Type B pancreatic cell (in vitro differentiated cells): Measurements from ENCODE around the gene FAF1. TPM values are rescaled to one million over a fixed set of nuclear protein-coding genes. Genes with fewer than 3 reads are reported as not detected.
"Not testable (repeated sequence)": the region's sequence is repeated elsewhere in the genome, so short reads cannot be mapped to it uniquely, and the experiment has no call there.

Source experiments
- DNase-seq: peaks from one replicate; pipeline ENCODE4 v3.0.0; 2021; ENCODE audit warnings: mixed read lengths; ENCODE audit not compliant: unreplicated experiment; ENCODE audit errors: extremely low spot score
- H3K27ac Mint-ChIP-seq: 2 replicates; pipeline ENCODE4 v1.8.0; 2021; ENCODE audit warnings: mild to moderate bottlenecking, mixed read lengths
- H3K27me3 Mint-ChIP-seq: 2 replicates; pipeline ENCODE4 v1.8.0; 2021; ENCODE audit warnings: mixed read lengths
- H3K36me3 Mint-ChIP-seq: 2 replicates; pipeline ENCODE4 v1.8.0; 2021; ENCODE audit warnings: mixed read lengths
- H3K4me1 Mint-ChIP-seq: one replicate; pipeline ENCODE4 v1.8.0; 2021; ENCODE audit warnings: mixed read lengths; ENCODE audit not compliant: unreplicated experiment
- H3K4me3 Mint-ChIP-seq: 2 replicates; pipeline ENCODE4 v1.8.0; 2021; ENCODE audit warnings: mild to moderate bottlenecking, mixed read lengths
- H3K9me3 Mint-ChIP-seq: 2 replicates; pipeline ENCODE4 v1.8.0; 2021; ENCODE audit warnings: mixed read lengths
- total RNA-seq: library from RNA; stranded (reverse); gene quantifications from 2 replicates; pipeline ENCODE4 v1.2.1, GENCODE V29; 2021; ENCODE audit warnings: low replicate concordance
- TF ChIP-seq, protein P1 (sequence below): fragments of 200-600 bp; sonication (generic); conservative IDR thresholded peaks from 2 replicates; pipeline ENCODE4 v1.5.0; 2021; ENCODE audit warnings: antibody characterized with exemption, mild to moderate bottlenecking

Gene FAF1
- total RNA-seq, 1 donor from 2014 or later = 49.9 TPM

DNA sequence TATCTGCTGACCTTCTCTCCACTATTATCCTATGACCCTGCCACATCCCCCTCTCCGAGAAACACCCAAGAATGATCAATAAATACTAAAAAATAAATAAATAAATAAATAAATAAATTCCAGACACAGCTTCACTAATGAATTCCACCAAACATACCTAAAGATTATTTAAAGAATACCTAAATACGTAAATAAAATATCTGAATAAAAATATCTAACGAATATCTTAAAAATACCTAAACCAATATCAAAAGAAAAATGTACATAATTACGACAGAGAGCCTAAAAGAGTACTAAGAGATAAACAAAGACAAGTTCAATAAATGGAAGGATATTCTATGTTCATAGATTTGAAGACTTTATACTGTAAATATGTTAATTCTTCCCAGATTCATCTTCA is 132.5 kb downstream of the FAF1 start:
- H3K27me3 Mint-ChIP-seq = no peaks in the 10 kb centered on the region
- TF ChIP-seq, protein P1, sequence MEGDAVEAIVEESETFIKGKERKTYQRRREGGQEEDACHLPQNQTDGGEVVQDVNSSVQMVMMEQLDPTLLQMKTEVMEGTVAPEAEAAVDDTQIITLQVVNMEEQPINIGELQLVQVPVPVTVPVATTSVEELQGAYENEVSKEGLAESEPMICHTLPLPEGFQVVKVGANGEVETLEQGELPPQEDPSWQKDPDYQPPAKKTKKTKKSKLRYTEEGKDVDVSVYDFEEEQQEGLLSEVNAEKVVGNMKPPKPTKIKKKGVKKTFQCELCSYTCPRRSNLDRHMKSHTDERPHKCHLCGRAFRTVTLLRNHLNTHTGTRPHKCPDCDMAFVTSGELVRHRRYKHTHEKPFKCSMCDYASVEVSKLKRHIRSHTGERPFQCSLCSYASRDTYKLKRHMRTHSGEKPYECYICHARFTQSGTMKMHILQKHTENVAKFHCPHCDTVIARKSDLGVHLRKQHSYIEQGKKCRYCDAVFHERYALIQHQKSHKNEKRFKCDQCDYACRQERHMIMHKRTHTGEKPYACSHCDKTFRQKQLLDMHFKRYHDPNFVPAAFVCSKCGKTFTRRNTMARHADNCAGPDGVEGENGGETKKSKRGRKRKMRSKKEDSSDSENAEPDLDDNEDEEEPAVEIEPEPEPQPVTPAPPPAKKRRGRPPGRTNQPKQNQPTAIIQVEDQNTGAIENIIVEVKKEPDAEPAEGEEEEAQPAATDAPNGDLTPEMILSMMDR = no peak
- no peak for DNase-seq
- peaks cover 5% of the 10 kb centered on the region for H3K9me3 Mint-ChIP-seq
- no peak overlapping the region for H3K27ac Mint-ChIP-seq
- H3K36me3 Mint-ChIP-seq = peaks cover 4% of the 10 kb centered on the region
- H3K4me1 Mint-ChIP-seq = peaks cover 5% of the 10 kb centered on the region
- no peak overlapping the region for H3K4me3 Mint-ChIP-seq

DNA sequence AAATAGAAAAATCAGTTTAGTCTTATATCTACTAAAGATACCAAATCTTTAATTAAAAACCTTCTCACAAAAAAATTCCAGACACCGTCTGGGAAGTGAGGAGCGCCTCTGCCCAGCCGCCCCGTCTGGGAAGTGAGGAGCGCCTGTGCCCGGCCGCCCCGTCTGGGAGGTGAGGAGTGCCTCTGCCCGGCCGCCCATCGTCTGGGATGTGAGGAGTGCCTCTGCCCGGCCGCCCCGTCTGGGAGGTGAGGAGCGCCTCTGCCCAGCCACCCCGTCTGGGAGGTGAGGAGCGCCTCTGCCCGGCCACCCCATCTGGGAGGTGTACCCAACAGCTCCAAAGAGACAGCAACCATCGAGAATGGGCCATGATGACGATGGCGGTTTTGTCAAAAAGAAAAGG is 133.3 kb downstream of the FAF1 start:
- H3K4me1 Mint-ChIP-seq, H3K27ac Mint-ChIP-seq, H3K9me3 Mint-ChIP-seq, H3K27me3 Mint-ChIP-seq, DNase-seq, H3K4me3 Mint-ChIP-seq, H3K36me3 Mint-ChIP-seq: not testable (repeated sequence)

DNA sequence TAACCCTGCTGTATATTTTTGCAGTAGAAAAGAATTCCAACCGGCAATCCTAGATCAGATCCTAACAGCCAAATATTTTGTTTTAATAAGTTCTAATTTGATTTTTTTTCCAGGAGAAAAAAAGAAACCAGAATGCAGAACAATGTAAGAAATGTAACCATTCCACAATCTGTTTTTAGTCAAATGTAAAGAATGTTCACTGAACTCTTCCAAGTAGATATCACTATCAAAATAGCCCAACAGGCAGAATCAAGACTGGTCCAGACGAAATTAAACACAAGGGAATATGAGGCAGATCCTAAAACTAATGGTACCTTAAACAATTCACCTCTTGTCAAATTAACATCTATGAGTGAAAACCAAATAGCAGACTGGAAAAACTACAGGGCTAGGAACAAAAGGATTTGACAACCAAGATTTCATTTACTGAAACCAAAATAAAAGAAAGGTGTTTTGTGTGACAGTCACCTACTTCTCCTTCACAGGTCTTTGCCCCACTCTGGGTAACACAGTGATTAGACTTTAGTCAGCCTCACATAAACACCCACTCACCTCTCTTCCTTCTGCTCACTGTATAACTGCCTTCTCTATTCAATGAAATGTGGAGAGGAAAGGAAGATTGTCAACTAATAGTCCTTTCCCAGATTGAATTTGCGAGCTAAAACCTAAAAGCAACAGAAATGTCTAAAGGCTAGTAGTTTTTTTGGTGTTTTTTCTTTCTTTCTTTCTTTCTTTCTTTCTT is 137.9 kb downstream of the FAF1 start:
- H3K27ac Mint-ChIP-seq = peak overlapping the region; percentile 1
- H3K4me1 Mint-ChIP-seq = no peaks in the 10 kb centered on the region
- no peak overlapping the region for H3K4me3 Mint-ChIP-seq
- TF ChIP-seq, protein P1 = no peak
- H3K27me3 Mint-ChIP-seq = no peaks in the 10 kb centered on the region
- no peaks in the 10 kb centered on the region for H3K36me3 Mint-ChIP-seq
- H3K9me3 Mint-ChIP-seq = peaks cover 2% of the 10 kb centered on the region
- DNase-seq = no peak

DNA sequence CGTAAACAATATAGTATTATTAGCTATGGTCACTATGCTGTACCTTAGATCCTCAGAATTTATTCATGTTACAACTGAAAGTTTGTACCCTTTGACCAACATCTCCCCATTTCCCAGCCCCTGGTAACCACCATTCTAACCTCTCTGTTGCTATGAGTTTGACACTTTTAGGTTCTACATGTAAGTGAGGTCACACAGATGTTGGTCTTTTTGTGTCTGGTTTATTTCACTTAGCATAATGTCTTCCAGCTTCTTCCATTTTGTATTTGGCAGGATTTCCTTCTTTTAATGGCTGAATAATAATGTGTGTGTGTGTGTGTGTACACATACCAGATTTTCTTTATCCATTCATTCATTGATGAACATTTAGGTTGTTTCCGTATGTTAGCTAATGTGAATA is 139.5 kb downstream of the FAF1 start:
- Mint-ChIP-seq H3K4me3 (no peak overlapping the region), H3K9me3 (peaks cover 5% of the 10 kb centered on the region), H3K4me1 (no peaks in the 10 kb centered on the region), H3K27ac (no peak overlapping the region), H3K36me3 (no peaks in the 10 kb centered on the region), H3K27me3 (no peaks in the 10 kb centered on the region)
- no peak for DNase-seq
- TF ChIP-seq, protein P1 = no peak

DNA sequence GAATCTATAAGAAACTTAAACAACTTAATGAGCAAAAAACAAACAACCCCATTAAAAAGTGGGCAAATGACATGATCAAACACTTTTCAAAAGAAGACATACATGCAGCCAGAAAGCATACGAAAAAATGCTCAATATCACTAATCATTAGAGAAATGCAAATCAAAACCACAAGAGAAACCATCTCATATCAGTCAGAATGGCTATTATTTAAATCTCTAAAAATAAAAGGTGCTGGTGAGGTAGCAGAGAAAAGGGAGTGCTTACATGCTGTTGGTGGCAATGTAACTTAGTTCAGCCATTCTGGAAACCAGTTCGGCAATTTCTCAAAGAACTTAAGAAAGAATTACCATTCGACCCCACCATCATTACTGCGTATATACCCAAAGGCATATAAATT is 147.7 kb downstream of the FAF1 start:
- peaks cover 18% of the 10 kb centered on the region for H3K9me3 Mint-ChIP-seq
- no peaks in the 10 kb centered on the region for H3K4me1 Mint-ChIP-seq
- no peak for DNase-seq
- H3K27me3 Mint-ChIP-seq = no peaks in the 10 kb centered on the region
- no peak overlapping the region for H3K4me3 Mint-ChIP-seq
- peaks cover under 1% of the 10 kb centered on the region for H3K36me3 Mint-ChIP-seq
- TF ChIP-seq, protein P1 = no peak
- no peak overlapping the region for H3K27ac Mint-ChIP-seq

DNA sequence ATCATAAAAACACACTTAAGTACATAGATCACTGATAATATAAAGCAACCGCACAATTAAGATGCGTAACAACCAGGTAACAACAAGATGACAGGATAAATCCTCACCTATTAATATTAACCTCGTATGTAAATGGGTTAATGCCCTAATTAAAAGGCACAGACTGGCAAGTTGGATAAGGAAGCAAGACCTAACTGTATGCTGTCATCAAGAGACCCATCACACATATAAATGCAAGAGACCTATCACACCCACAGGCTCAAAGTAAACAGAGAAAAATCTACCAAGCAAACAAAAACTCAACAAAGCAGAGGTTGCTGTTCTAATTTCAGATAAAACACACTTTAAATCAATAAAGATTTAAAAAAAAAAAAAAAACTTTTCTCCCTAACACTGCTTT is 151.8 kb downstream of the FAF1 start:
- H3K4me3 Mint-ChIP-seq = no peak overlapping the region
- no peaks in the 10 kb centered on the region for H3K4me1 Mint-ChIP-seq
- peaks cover 13% of the 10 kb centered on the region for H3K9me3 Mint-ChIP-seq
- no peaks in the 10 kb centered on the region for H3K27me3 Mint-ChIP-seq
- no peak for DNase-seq
- peaks cover 5% of the 10 kb centered on the region for H3K36me3 Mint-ChIP-seq
- TF ChIP-seq, protein P1 = no peak
- no peak overlapping the region for H3K27ac Mint-ChIP-seq
